ENCODE data around the gene VOPP1.
"Not testable (repeated sequence)": the region's sequence is repeated elsewhere in the genome, so short reads cannot be mapped to it uniquely, and the experiment has no call there.

DNA sequence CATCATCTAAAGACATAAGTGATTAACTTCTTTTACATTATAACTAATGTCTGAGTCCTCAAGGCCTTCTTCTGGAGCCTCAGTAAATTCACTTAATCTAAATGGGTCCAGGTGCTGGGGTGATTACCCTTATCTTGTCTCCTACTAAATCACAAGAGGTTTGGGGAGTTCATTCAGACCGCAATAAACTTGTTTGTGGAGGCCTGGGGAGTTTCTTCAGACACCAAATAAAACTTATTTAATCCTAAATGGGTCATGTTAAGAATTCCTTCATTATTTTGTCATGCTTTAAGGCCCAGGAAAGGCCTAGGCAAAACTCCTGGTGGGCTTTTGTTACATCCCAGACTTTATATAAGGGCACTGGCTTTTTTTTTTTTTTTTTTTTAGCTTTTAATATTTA, 62.1 kb downstream of the VOPP1 start:
- not testable (repeated sequence) for TF ChIP-seq CTCF (IDR thresholded peaks at IDR 0.05; ENCODE audit: low read depth, low read length, poor library complexity, severe bottlenecking); EZH2phosphoT487 (IDR thresholded peaks at IDR 0.05; ENCODE audit: borderline replicate concordance, low read length)

Measured in DOHH2 (cell line).